Stomach (tissue), 9 donors: ENCODE measurements around the gene COL4A2. TPM values are rescaled to one million over a fixed set of nuclear protein-coding genes. Genes with fewer than 3 reads are reported as not detected.

Experiments
- DNase-seq, 2 donors: peaks; one replicate each; pipeline versions ENCODE4 v3.0.0 to v3.0.0-alpha.2; 2013 to 2019
- H3K27ac ChIP-seq, 5 donors: fragments of 200-600 bp in 4 of 5; sonication (generic) in 4 of 5; one replicate each; pipeline ENCODE4 v1.5.1; 2013 to 2019; ENCODE audit warnings: mild to moderate bottlenecking in 1 of 5, moderate library complexity in 1 of 5
- H3K27me3 ChIP-seq, 3 donors: fragments of 200-600 bp; sonication (generic); one replicate each; pipeline ENCODE4 v1.5.1; 2017 to 2019; ENCODE audit warnings: mixed run types in 1 of 3
- H3K36me3 ChIP-seq, 4 donors: fragments of 200-600 bp; sonication (generic); 1 replicate in 3 of 4; 2 replicates in 1 of 4; pipeline ENCODE4 v1.5.1; 2016 to 2019
- H3K4me1 ChIP-seq, 4 donors: fragments of 200-600 bp; sonication (generic); one replicate each; pipeline ENCODE4 v1.5.1; 2016 to 2019
- H3K4me3 ChIP-seq, 4 donors: fragments of 200-600 bp; sonication (generic) in 3 of 4; one replicate each; pipeline ENCODE4 v1.5.1; 2016 to 2019; ENCODE audit warnings: mild to moderate bottlenecking in 1 of 4
- H3K9me3 ChIP-seq, 4 donors: fragments of 200-600 bp; sonication (generic); one replicate each; pipeline ENCODE4 v1.5.1; 2016 to 2019
- CTCF ChIP-seq, 7 experiments: fragments of 450-650 bp in 4 of 7; fragments of 200-600 bp in 3 of 7; sonication (generic) in 3 of 7; IDR thresholded peaks; one replicate each; pipeline ENCODE4 v1.5.1; 2016 to 2019; ENCODE audit warnings: antibody characterized with exemption in 7 of 7, control low read depth in 2 of 7, mild to moderate bottlenecking in 1 of 7
- EP300 ChIP-seq: sonication (generic); formaldehyde crosslinking; IDR thresholded peaks from one replicate; pipeline ENCODE4 v1.6.1; 2017; ENCODE audit warnings: antibody characterized with exemption
- POLR2A ChIP-seq, 4 donors: fragments of 450-650 bp; IDR thresholded peaks; one replicate each; pipeline ENCODE4 v1.6.1; 2016; ENCODE audit warnings: antibody characterized with exemption in 4 of 4, control low read depth in 2 of 4, mild to moderate bottlenecking in 1 of 4, moderate library complexity in 1 of 4
- POLR2AphosphoS5 ChIP-seq, 3 donors: sonication (generic); formaldehyde crosslinking; IDR thresholded peaks; one replicate each; pipeline ENCODE4 v1.6.1; 2016; ENCODE audit warnings: antibody characterized with exemption in 3 of 3
- WGBS, 5 donors: extraction: QIAGEN DNeasy Blood & Tissue Kit in 3 of 5; methylation state at CpG; one replicate each; pipeline versions ENCODE4 v1.1.5 to v1.1.7; 2013 to 2018; 5-methylcytosine and 5-hydroxymethylcytosine counted together
- intact Hi-C: fragments of 100-400 bp; cut with DNase I; formaldehyde crosslinking; loops from one replicate; pipeline ENCODE4 v1.15.1; 2023; ENCODE audit warnings: low total_unique reads
- polyA plus RNA-seq, 3 donors: library from polyadenylated mRNA; stranded (reverse); fragments of 200-250 nt; gene quantifications; one replicate each; pipeline ENCODE4 v1.2.3, GENCODE V29; 2013
- total RNA-seq, 5 donors: library from RNA; depleted of rRNA; stranded (reverse); fragments of >200 nt; gene quantifications; one replicate each; pipeline versions ENCODE4 v1.1.0 to v1.2.3, GENCODE V29; 2014 to 2016
- donor health status: healthy with polysubstance abuse.
- donor health status: Bipolar disorder and iron deficiency.
- donor health status: healthy.

COL4A2 gene
- total and polyA plus RNA-seq, 8 donors, result 24.0 to 531 (median 214) TPM

- Histone ChIP-seq H3K27ac (peak overlapping the region in 4 of 5 donors; percentile 85 to 92 (median 89)), H3K4me1 (peaks cover 7 to 83% (median 47%) of the 10 kb centered on the region in 4 donors), H3K36me3 (no peaks in the 10 kb centered on the region), H3K4me3 (no peak overlapping the region), H3K9me3 (no peaks in the 10 kb centered on the region), H3K27me3 (no peaks in the 10 kb centered on the region)
- intact Hi-C loops, result no loop called here
- TF ChIP-seq POLR2A (IDR thresholded peaks at IDR 0.05) (no peak), EP300 (no peak), CTCF (IDR thresholded peaks at IDR 0.05) (no peak), POLR2AphosphoS5 (IDR thresholded peaks at IDR 0.05) (no peak)
- no peak for DNase-seq
- WGBS, 5 donors, result 79 to 92% (median 86%) methylated on average over 9 of the region's 9 CpGs
These were observed 35.4 kb downstream of the COL4A2 start for GRCh38 chr13:110342474-110342873.

- peaks cover 7 to 74% (median 44%) of the 10 kb centered on the region in 4 donors for H3K4me1 ChIP-seq
- H3K9me3 ChIP-seq, result no peaks in the 10 kb centered on the region
- H3K27me3 ChIP-seq, result no peaks in the 10 kb centered on the region
- peak overlapping the region in 3 of 5 donors; percentile 85 to 92 (median 90) for H3K27ac ChIP-seq
- DNase-seq, result no peak
- H3K4me3 ChIP-seq, result no peak overlapping the region
- intact Hi-C loops, result no loop called here
- TF ChIP-seq POLR2AphosphoS5 (IDR thresholded peaks at IDR 0.05) (peak in 2 of 3 donors; percentile 52 to 64), EP300 (peak; percentile 18), CTCF (IDR thresholded peaks at IDR 0.05) (no peak)
- whole genome bisulfite sequencing, 5 donors, result 39 to 57% (median 51%) methylated on average over 16 of the region's 16 CpGs
- H3K36me3 ChIP-seq, result no peaks in the 10 kb centered on the region
These were observed 36.3 kb downstream of the COL4A2 start for GRCh38 chr13:110343241-110343865.

GRCh38 chr13:110344320-110344719 is 37.2 kb downstream of the COL4A2 start:
- Histone ChIP-seq H3K9me3 (no peaks in the 10 kb centered on the region), H3K36me3 (no peaks in the 10 kb centered on the region), H3K4me3 (no peak overlapping the region), H3K27me3 (no peaks in the 10 kb centered on the region), H3K27ac (peak overlapping the region in 3 of 5 donors; percentile 85 to 92 (median 90)), H3K4me1 (peaks cover 7 to 65% (median 42%) of the 10 kb centered on the region in 4 donors)
- DNase-seq, result no peak
- WGBS, 5 donors, result 88 to 94% (median 93%) methylated on average over 5 of the region's 5 CpGs
- intact Hi-C loops, result no loop called here
- no peak for TF ChIP-seq POLR2A (IDR thresholded peaks at IDR 0.05)
- TF ChIP-seq CTCF (IDR thresholded peaks at IDR 0.05), result no peak
- TF ChIP-seq EP300, result no peak
- no peak for TF ChIP-seq POLR2AphosphoS5 (IDR thresholded peaks at IDR 0.05)

GRCh38 chr13:110345266-110345665 is 38.2 kb downstream of the COL4A2 start:
- H3K27ac ChIP-seq, result peak overlapping the region in 3 of 5 donors; percentile 23 to 92 (median 85)
- intact Hi-C loops, result no loop called here
- H3K27me3 ChIP-seq, result no peaks in the 10 kb centered on the region
- TF ChIP-seq POLR2AphosphoS5 (IDR thresholded peaks at IDR 0.05), result no peak
- TF ChIP-seq POLR2A (IDR thresholded peaks at IDR 0.05), result no peak
- no peak for TF ChIP-seq CTCF (IDR thresholded peaks at IDR 0.05)
- TF ChIP-seq EP300, result no peak
- peaks cover 7 to 58% (median 35%) of the 10 kb centered on the region in 4 donors for H3K4me1 ChIP-seq
- no peak for DNase-seq
- no peaks in the 10 kb centered on the region for H3K36me3 ChIP-seq
- 91 to 97% (median 93%) methylated on average over 7 of the region's 7 CpGs for WGBS, 5 donors
- no peak overlapping the region for H3K4me3 ChIP-seq
- H3K9me3 ChIP-seq, result no peaks in the 10 kb centered on the region
